Uterus (tissue), 4 donors: ENCODE results near the gene LY9. TPM values are rescaled to one million over a fixed set of nuclear protein-coding genes. Genes with fewer than 3 reads are reported as not detected.

Experiments used
- DNase-seq, 2 donors: peaks; one replicate each; pipeline ENCODE4 v3.0.0-alpha.2; 2019 to 2020
- H3K27ac ChIP-seq, 2 donors: fragments of 200-600 bp; sonication (generic); 1 replicate in 1 of 2; 2 replicates in 1 of 2; pipeline ENCODE4 v1.5.1; 2016 to 2018
- H3K27me3 ChIP-seq, 2 donors: fragments of 200-600 bp; sonication (generic); one replicate each; pipeline ENCODE4 v1.5.1; 2018 to 2019; ENCODE audit warnings: control low read depth in 1 of 2
- H3K36me3 ChIP-seq, 2 donors: fragments of 200-600 bp; sonication (generic); one replicate each; pipeline ENCODE4 v1.5.1; 2019; ENCODE audit warnings: control low read depth in 1 of 2
- H3K4me1 ChIP-seq, 2 donors: fragments of 200-600 bp; sonication (generic); one replicate each; pipeline ENCODE4 v1.5.1; 2018 to 2019; ENCODE audit warnings: control low read depth in 1 of 2
- H3K4me3 ChIP-seq, 2 donors: fragments of 200-600 bp; sonication (generic); 1 replicate in 1 of 2; 2 replicates in 1 of 2; pipeline ENCODE4 v1.5.1; 2018 to 2019; ENCODE audit warnings: mild to moderate bottlenecking in 1 of 2
- H3K9me3 ChIP-seq, 2 donors: fragments of 200-600 bp; sonication (generic); one replicate each; pipeline ENCODE4 v1.5.1; 2019; ENCODE audit warnings: control low read depth in 1 of 2
- POLR2A ChIP-seq, 2 donors: fragments of 450-650 bp; IDR thresholded peaks; one replicate each; pipeline ENCODE4 v1.6.1; 2016; ENCODE audit warnings: antibody characterized with exemption in 2 of 2, mild to moderate bottlenecking in 1 of 2, moderate library complexity in 1 of 2
- intact Hi-C: fragments of 100-400 bp; cut with DNase I; formaldehyde crosslinking; loops from one replicate; pipeline ENCODE4 v1.15.1; 2023; ENCODE audit warnings: low total_unique reads
- total RNA-seq, 4 donors: library from RNA; depleted of rRNA in 3 of 4; stranded (reverse); fragments of >200 nt in 3 of 4; gene quantifications; one replicate each; pipeline versions ENCODE4 v1.1.0 to v1.2.4, GENCODE V29; 2014 to 2023
- TF ChIP-seq, protein P1 (sequence below), 4 experiments: fragments of 200-600 bp in 2 of 4; fragments of 450-650 bp in 2 of 4; sonication (generic) in 2 of 4; IDR thresholded peaks; one replicate each; pipeline ENCODE4 v1.5.1; 2016 to 2019; ENCODE audit warnings: antibody characterized with exemption in 4 of 4, mild to moderate bottlenecking in 2 of 4, moderate library complexity in 1 of 4
- donor health status: DM: yes; HTN: yes; CAD: no.

LY9 gene
- total RNA-seq, 4 donors from 2014 or later: 0.35 to 0.70 TPM; not detected in 2

DNA sequence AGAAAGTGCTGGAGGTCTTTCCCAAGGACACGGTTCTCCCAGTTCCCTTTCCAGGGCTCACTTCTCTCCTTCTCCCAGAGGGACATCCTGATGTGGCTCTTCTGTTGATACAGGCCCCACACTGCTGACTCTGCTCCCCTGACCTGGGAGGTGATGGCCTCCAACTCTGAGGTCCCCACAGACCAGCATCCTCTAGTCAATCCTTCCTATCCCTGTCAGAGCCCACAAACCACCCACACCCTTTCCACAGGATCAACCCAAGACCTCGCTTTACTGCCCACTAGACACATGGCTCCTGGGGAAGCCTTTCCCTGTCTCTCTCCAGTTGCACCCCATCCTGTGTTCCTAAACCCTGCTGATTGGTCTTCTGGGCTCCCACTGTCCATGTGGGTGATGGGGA lies 45.4 kb upstream of the LY9 start:
- intact Hi-C loops: no loop called here
- TF ChIP-seq, protein P1, sequence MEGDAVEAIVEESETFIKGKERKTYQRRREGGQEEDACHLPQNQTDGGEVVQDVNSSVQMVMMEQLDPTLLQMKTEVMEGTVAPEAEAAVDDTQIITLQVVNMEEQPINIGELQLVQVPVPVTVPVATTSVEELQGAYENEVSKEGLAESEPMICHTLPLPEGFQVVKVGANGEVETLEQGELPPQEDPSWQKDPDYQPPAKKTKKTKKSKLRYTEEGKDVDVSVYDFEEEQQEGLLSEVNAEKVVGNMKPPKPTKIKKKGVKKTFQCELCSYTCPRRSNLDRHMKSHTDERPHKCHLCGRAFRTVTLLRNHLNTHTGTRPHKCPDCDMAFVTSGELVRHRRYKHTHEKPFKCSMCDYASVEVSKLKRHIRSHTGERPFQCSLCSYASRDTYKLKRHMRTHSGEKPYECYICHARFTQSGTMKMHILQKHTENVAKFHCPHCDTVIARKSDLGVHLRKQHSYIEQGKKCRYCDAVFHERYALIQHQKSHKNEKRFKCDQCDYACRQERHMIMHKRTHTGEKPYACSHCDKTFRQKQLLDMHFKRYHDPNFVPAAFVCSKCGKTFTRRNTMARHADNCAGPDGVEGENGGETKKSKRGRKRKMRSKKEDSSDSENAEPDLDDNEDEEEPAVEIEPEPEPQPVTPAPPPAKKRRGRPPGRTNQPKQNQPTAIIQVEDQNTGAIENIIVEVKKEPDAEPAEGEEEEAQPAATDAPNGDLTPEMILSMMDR (IDR thresholded peaks at IDR 0.05): no peak
- TF ChIP-seq POLR2A (IDR thresholded peaks at IDR 0.05): no peak
- no peak overlapping the region for H3K27ac ChIP-seq

DNA sequence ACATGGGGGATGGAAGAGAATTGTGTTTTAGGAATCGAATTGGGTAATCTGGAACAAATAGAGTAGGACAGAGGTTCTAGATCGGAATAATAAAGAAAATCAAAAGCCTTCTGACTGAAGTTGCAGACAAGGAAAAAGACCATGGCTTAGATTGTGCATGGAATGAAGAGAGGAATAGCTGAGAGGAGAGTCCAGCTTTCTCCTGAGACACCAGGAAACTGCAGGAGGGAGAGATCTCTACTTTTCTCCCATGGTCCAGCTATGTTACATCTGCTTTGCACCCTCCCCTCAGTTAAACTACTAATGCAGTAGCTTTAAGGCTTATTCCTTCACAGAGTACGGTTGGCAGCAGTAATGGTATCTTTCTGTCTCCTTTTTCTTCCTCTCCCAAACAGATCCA lies 43.6 kb upstream of the LY9 start:
- Histone ChIP-seq H3K27ac (no peak overlapping the region), H3K4me3 (no peak overlapping the region), H3K9me3 (no peaks in the 10 kb centered on the region), H3K4me1 (no peaks in the 10 kb centered on the region), H3K36me3 (no peaks in the 10 kb centered on the region), H3K27me3 (no peaks in the 10 kb centered on the region)
- intact Hi-C loops: no loop called here
- no peak for DNase-seq
- TF ChIP-seq POLR2A (IDR thresholded peaks at IDR 0.05): no peak
- TF ChIP-seq, protein P1 (IDR thresholded peaks at IDR 0.05): no peak

More for the DNA sequence above, 45.4 kb upstream of the LY9 start:
- Histone ChIP-seq H3K27me3 (no peaks in the 10 kb centered on the region), H3K4me3 (no peak overlapping the region), H3K4me1 (no peaks in the 10 kb centered on the region), H3K9me3 (no peaks in the 10 kb centered on the region), H3K36me3 (no peaks in the 10 kb centered on the region)
- no peak for DNase-seq

DNA sequence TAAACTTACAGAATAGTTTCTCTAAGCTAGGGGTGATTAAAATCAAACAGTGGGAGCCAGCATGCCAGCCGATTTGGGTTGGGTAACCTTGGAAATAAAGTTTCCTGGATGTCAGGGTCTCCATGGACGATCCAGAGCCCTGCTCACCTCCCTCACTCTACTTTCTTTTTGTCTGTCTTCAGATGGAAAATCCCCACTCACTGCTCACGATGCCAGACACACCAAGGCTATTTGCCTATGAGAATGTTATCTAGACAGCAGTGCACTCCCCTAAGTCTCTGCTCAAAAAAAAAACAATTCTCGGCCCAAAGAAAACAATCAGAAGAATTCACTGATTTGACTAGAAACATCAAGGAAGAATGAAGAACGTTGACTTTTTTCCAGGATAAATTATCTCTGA lies 43.0 kb upstream of the LY9 start:
- intact Hi-C loops: no loop called here
- Histone ChIP-seq H3K27ac (no peak overlapping the region), H3K4me1 (no peaks in the 10 kb centered on the region), H3K9me3 (no peaks in the 10 kb centered on the region), H3K4me3 (no peak overlapping the region), H3K27me3 (no peaks in the 10 kb centered on the region), H3K36me3 (no peaks in the 10 kb centered on the region)
- TF ChIP-seq POLR2A (IDR thresholded peaks at IDR 0.05): no peak
- TF ChIP-seq, protein P1 (IDR thresholded peaks at IDR 0.05): no peak
- DNase-seq: no peak

DNA sequence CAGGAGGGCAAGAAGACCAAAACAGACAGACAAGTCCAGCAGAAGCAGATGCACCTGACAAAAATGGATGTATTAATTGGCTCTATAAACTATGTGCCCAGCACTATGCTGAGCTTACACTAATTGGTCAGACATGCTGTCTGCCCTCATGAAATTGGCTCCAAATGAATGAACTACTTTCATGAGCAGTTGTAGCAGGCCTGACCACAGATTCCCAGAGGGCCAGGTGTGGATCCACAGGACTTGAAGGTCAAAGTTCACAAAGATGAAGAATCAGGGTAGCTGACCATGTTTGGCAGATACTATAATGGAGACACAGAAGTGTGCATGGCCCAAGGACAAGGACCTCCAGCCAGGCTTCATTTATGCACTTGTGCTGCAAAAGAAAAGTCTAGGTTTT lies 42.4 kb upstream of the LY9 start:
- intact Hi-C loops: no loop called here
- H3K4me3 ChIP-seq: no peak overlapping the region
- no peaks in the 10 kb centered on the region for H3K9me3 ChIP-seq
- no peaks in the 10 kb centered on the region for H3K27me3 ChIP-seq
- TF ChIP-seq POLR2A (IDR thresholded peaks at IDR 0.05): no peak
- TF ChIP-seq, protein P1 (IDR thresholded peaks at IDR 0.05): no peak
- no peaks in the 10 kb centered on the region for H3K36me3 ChIP-seq
- no peaks in the 10 kb centered on the region for H3K4me1 ChIP-seq
- H3K27ac ChIP-seq: no peak overlapping the region
- no peak for DNase-seq

DNA sequence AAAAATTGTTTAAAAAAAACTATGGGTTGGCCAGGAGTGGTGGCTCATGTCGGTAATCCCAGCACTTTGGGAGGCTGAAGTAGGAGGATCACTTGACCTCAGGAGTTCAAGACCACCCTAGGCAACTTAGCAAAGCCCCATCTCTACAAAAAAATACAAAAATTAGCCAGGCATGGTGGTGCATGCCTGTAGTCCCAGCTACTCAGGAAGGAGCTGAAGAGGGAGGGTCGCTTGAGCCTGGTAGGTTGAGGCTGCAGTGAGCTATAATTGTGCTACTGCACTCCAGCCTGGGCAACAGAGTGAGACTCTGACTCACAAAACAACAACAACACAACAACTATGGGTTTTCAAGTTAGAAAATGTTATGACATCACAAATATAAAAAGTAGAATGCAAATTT lies 40.5 kb upstream of the LY9 start:
- no peaks in the 10 kb centered on the region for H3K27me3 ChIP-seq
- H3K4me3 ChIP-seq: no peak overlapping the region
- H3K4me1 ChIP-seq: no peaks in the 10 kb centered on the region
- TF ChIP-seq POLR2A (IDR thresholded peaks at IDR 0.05): no peak
- TF ChIP-seq, protein P1 (IDR thresholded peaks at IDR 0.05): no peak
- no peaks in the 10 kb centered on the region for H3K9me3 ChIP-seq
- DNase-seq: no peak
- H3K27ac ChIP-seq: no peak overlapping the region
- H3K36me3 ChIP-seq: no peaks in the 10 kb centered on the region
- intact Hi-C loops: no loop called here
